Progenitor cell of endocrine pancreas (in vitro differentiated cells): Measurements from ENCODE around the gene POLR1A. TPM values are rescaled to one million over a fixed set of nuclear protein-coding genes. Genes with fewer than 3 reads are reported as not detected.

Experiments used
- DNase-seq: peaks from one replicate; pipeline ENCODE4 v3.0.0; 2021; ENCODE audit warnings: low spot score; ENCODE audit not compliant: unreplicated experiment
- H3K27ac Mint-ChIP-seq: 2 replicates; pipeline ENCODE4 v1.8.0; 2021; ENCODE audit warnings: mild to moderate bottlenecking, moderate library complexity, mixed read lengths
- H3K27me3 Mint-ChIP-seq: 2 replicates; pipeline ENCODE4 v1.8.0; 2021; ENCODE audit warnings: mixed read lengths
- H3K36me3 Mint-ChIP-seq: 2 replicates; pipeline ENCODE4 v1.8.0; 2022; ENCODE audit warnings: mixed read lengths; ENCODE audit not compliant: insufficient read depth
- H3K4me1 Mint-ChIP-seq: 2 replicates; pipeline ENCODE4 v1.8.0; 2021; ENCODE audit warnings: low read depth, mixed read lengths
- H3K4me3 Mint-ChIP-seq: 2 replicates; pipeline ENCODE4 v1.8.0; 2021; ENCODE audit warnings: low read depth, mild to moderate bottlenecking, moderate library complexity, mixed read lengths
- H3K9me3 Mint-ChIP-seq: 2 replicates; pipeline ENCODE4 v1.8.0; 2021; ENCODE audit warnings: low read depth, mixed read lengths
- total RNA-seq: library from RNA; stranded (reverse); gene quantifications from 2 replicates; pipeline ENCODE4 v1.2.1, GENCODE V29; 2021
- TF ChIP-seq, protein P1 (sequence below): fragments of 200-600 bp; sonication (generic); IDR thresholded peaks from one replicate; pipeline ENCODE4 v1.5.0; 2021; ENCODE audit warnings: antibody characterized with exemption, mild to moderate bottlenecking; ENCODE audit not compliant: unreplicated experiment

The POLR1A gene
- total RNA-seq, 1 donor from 2014 or later: 47.9 TPM

DNA sequence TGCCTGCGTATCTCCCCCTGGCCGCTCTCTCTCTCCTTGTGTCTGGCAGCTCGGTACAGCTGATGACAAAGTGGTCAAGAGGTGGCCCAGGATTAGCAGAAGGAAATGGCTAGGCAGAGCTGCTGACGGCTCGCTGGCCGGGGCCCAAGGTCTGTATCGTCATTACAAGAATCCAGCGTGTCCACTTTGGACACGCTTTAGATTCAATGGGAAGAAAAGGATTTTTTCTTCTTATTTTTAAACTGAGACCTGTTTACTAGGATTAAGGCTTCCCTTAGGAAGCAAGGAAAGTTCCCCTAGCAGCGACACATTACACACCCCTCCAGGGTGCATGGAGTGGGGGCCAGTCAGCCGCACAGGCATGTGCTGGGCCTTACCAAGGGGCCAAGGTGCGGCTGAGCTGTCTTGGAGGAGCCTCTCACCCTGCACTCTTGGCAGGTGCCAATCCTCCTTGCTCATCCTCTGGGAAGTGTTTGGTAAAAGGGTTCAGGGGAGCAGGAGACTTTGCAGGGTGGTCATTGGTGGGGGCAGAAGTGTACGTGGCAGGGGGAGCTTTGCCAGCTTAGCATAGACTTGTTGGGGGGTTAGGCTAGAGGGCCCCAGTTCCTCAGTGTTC is 76.8 kb downstream of the POLR1A start:
- peaks cover 33% of the 10 kb centered on the region for H3K36me3 Mint-ChIP-seq
- no peak for DNase-seq
- H3K27ac Mint-ChIP-seq: no peak overlapping the region
- H3K4me3 Mint-ChIP-seq: no peak overlapping the region
- no peaks in the 10 kb centered on the region for H3K9me3 Mint-ChIP-seq
- no peaks in the 10 kb centered on the region for H3K4me1 Mint-ChIP-seq
- no peaks in the 10 kb centered on the region for H3K27me3 Mint-ChIP-seq
- TF ChIP-seq, protein P1, sequence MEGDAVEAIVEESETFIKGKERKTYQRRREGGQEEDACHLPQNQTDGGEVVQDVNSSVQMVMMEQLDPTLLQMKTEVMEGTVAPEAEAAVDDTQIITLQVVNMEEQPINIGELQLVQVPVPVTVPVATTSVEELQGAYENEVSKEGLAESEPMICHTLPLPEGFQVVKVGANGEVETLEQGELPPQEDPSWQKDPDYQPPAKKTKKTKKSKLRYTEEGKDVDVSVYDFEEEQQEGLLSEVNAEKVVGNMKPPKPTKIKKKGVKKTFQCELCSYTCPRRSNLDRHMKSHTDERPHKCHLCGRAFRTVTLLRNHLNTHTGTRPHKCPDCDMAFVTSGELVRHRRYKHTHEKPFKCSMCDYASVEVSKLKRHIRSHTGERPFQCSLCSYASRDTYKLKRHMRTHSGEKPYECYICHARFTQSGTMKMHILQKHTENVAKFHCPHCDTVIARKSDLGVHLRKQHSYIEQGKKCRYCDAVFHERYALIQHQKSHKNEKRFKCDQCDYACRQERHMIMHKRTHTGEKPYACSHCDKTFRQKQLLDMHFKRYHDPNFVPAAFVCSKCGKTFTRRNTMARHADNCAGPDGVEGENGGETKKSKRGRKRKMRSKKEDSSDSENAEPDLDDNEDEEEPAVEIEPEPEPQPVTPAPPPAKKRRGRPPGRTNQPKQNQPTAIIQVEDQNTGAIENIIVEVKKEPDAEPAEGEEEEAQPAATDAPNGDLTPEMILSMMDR: no peak

GRCh38 chr2:86027922-86028765 is 77.5 kb downstream of the POLR1A start:
- TF ChIP-seq, protein P1: no peak
- H3K36me3 Mint-ChIP-seq: peaks cover 33% of the 10 kb centered on the region

DNA sequence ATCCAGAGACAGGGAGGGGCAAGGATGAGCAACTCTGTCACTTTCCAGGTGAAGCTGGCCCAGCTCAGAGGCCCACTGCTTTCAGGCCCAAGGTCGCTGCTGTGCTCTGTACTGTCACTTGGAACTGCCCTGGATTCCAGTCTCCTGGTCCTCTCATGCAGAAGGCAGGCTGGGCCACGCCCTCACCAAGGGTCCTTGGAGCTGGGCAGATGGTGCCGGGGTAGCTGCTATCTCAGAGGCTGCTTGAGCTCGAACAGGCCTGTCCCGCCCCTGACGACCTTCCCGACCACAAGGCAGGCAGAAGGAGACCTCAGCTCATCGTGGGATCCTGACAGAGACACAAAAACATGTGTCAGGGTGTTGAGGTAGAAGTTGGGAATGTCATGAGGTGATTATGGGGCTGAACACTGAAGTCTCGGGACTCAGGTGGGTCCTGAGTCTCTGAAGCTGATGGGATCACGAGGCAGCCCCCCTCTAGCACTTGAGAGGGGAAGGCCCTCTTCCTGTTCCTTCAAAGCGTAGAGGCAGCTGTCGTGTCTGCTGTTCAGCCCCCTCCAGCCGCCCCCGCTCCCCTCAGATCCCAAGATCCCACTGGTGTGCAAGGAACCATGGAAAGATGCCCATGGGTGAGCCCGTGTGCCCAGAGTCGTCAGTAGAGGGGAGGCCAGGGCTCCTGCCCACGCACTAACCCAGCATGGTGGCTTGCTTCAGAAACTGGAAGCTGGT is 78.3 kb downstream of the POLR1A start:
- TF ChIP-seq, protein P1: no peak
- Mint-ChIP-seq H3K4me3 (no peak overlapping the region), H3K27ac (peak overlapping the region; percentile 82), H3K36me3 (peaks cover 30% of the 10 kb centered on the region), H3K9me3 (no peaks in the 10 kb centered on the region), H3K27me3 (no peaks in the 10 kb centered on the region), H3K4me1 (no peaks in the 10 kb centered on the region)
- no peak for DNase-seq

More at GRCh38 chr2:86027922-86028765, 77.5 kb downstream of the POLR1A start:
- Mint-ChIP-seq H3K9me3 (no peaks in the 10 kb centered on the region), H3K27me3 (no peaks in the 10 kb centered on the region), H3K27ac (peak overlapping the region; percentile 82), H3K4me1 (no peaks in the 10 kb centered on the region), H3K4me3 (no peak overlapping the region)
- DNase-seq: no peak

DNA sequence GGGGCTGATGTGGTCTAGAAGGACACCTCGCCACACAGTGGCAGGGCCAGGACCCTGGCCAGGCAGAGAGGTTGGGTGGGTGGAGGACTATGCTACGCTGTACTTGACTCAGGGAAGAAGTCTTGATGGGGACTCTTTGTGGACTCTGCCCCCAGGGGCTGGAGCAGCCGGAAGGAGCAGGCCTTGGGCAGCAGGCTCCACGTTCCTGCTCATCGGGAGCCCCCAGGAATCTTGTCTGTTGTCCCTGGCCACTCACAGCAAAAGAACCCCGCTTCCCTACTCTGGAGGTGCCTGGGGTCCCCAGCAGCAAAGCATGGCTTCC is 79.0 kb downstream of the POLR1A start:
- H3K27me3 Mint-ChIP-seq: no peaks in the 10 kb centered on the region
- no peak overlapping the region for H3K27ac Mint-ChIP-seq
- H3K4me3 Mint-ChIP-seq: no peak overlapping the region
- H3K36me3 Mint-ChIP-seq: peaks cover 27% of the 10 kb centered on the region
- no peaks in the 10 kb centered on the region for H3K4me1 Mint-ChIP-seq
- DNase-seq: no peak
- H3K9me3 Mint-ChIP-seq: no peaks in the 10 kb centered on the region
- TF ChIP-seq, protein P1: no peak

DNA sequence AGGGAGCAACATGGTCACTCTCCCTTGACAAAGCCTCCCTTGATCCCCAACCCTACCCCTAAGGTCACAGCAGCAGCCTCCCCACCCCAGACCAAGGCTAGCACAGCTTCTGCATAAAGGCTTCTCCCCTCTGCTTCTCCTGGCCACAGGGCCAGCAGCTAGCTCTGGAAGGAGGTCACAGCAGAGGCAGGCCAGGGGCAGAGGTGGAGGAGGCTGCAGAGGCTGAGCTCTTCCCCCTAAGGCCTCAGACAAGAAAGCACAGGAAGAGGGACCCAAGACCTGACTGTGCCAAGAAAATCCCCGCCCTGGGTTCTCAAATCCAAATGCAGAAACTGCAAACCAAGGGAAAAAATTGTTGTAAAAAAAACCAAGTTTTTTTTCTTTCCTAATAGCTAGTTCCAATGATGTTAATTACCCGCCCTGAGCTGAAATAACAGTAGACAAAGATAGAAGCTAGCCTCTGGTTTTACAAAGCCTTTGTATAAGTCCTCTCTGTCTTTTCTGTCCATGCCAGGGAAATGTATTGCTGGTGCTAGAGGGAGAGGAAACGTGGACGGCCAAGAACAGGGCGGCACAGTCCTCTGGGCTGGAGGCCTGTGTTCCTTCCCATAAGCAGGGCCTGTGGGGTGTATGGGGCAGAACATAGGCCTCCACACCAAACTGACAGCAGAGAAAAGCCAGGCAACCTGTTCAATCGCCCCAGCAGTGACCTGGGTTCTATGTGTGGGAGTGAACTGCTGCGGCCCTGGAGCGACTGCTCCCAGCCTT is 79.5 kb downstream of the POLR1A start:
- no peak for DNase-seq
- Mint-ChIP-seq H3K4me3 (no peak overlapping the region), H3K4me1 (no peaks in the 10 kb centered on the region), H3K9me3 (no peaks in the 10 kb centered on the region), H3K27ac (peak overlapping the region; percentile 41), H3K36me3 (peaks cover 27% of the 10 kb centered on the region), H3K27me3 (no peaks in the 10 kb centered on the region)
- TF ChIP-seq, protein P1: no peak
